HG03342 (cell line): ENCODE results near the gene DCAF17.
"Not testable (repeated sequence)": the region's sequence is repeated elsewhere in the genome, so short reads cannot be mapped to it uniquely, and the experiment has no call there.

Experiments used
- ATAC-seq: cut with Tn5 transposase; IDR thresholded peaks from one replicate; pipeline ENCODE4 v1.9.1; 2021; ENCODE audit warnings: mild to moderate bottlenecking, moderate library complexity; ENCODE audit not compliant: unreplicated experiment

Gene DCAF17

DNA sequence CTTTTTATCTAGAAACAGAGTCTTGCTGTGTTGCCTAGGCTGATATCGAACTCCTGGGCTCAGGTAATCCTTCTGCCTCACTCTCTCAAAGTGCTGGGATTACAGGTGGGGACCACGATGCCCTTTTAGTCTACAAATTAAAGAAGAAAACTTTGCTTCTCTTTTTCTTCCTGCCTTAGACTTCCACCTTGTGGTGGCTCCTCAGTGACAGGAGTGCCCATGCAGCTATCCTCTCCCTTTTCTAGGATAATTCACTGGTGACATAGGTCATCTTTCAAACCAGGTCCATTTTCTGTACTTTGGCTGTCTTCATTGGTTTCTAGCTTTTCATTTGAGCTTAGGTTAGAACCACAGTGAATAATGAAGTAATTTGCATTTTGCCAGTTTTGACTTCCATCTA lies 13.6 kb downstream of the DCAF17 start:
- ATAC-seq = no peak

DNA sequence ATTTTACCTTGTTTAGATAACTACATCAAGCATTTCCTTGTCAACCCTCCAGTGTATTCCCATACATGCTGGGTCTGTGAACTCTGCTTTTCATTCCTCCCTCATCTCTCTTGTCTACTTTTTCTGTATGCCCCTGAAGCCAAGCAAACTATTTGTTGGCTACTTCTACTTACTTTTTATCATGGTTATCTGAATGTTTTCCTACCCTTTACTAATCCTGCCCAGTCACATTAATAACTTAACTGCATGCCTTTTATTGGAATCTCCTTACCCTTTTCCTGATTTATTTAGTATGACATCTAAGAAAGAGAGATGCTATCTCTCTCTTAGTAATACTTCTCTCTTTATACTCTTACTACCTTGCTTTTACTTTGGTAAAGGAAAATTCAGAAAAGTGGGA lies 17.0 kb downstream of the DCAF17 start:
- no peak for ATAC-seq

DNA sequence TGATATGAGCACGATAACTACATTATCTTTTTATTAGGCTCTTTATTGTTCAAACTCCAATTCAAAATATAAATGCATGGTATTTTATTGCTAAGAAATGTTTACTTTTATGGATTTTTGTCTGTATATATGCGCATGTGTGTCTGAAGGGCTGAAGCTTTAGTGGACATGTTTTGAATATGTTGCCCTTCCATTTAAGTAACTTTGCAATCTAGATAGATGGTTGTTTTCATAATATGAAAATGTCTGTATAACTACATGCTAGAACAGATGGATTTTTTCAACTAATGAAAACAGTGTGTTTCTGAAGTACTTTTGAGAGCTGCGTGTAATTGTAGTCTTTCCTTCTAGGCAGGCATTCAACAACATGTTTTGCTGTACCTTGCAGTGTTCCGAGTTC lies 18.7 kb downstream of the DCAF17 start:
- ATAC-seq = no peak

DNA sequence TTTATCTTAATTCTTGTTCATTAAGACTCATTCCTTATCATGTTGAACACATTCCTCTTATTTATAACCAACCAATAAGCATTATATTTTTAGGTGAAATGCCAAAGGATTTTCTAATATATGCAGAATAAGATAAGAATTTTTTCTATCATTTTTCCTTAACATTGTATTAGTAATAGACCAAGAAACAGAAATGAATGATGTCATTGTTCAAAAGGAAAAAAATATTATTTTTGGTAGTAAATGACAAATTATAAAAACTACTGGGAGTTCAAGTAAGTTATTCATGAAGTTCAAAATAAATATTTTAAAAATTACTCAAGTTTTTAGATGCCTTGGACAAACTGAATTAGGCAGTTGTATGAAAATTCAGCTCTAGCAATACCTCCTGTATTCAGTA lies 25.5 kb downstream of the DCAF17 start:
- no peak for ATAC-seq

DNA sequence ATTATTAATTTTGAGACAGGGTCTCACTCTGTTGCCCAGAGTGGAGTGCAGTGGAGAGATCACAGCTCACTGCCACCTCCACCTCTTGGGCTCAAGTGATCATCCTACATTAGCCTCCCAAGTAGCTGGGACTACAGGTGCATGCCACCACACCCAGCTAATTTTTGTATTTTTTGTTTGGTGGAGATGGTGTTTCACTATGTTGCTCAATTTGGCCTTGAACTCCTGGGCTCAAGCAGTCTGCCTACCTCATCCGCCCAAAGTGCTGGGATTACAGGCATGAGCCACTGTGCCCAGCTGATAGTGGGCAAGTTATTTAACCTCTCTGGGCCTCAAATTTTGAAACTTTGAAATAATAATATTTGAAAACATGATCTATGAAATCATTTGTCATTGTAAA lies 26.5 kb downstream of the DCAF17 start:
- no peak for ATAC-seq

DNA sequence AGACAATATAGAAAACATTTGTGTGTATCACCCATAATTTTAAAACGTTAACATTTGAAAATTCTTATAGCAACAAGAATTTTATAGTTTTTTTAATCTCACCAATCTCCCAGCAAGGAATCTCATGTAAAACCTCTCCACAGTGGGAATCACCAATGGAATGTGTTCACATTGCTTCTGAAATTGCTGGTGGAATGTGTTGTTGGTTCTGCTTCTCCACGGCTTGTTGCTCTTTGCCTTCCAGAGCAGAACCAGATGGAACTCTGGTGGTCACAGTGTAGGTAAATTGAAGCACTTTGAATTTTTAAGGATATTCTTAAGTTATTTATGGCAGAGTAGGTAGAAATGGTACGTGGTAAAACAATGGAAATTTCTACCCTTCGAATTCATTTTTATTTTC lies 35.1 kb downstream of the DCAF17 start:
- no peak for ATAC-seq

DNA sequence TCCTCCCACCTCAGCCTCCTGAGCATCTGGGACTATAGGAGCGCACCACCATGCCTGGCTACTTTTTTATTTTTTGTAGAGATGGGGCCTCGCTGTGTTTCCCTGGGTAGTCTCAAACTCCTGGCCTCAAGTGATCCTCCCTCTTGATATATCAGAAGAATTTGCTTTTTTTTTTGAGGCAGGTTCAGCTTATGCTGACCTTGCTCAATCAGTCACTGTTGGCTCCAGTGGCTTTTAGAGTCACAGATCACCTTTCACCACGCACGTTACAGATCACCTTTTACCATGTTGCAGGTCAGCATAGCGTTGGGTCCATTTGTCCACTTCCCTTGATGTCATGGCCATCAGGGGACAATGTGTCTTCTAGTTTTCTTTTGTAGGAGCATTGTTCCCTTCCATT lies 36.1 kb downstream of the DCAF17 start:
- ATAC-seq = no peak

DNA sequence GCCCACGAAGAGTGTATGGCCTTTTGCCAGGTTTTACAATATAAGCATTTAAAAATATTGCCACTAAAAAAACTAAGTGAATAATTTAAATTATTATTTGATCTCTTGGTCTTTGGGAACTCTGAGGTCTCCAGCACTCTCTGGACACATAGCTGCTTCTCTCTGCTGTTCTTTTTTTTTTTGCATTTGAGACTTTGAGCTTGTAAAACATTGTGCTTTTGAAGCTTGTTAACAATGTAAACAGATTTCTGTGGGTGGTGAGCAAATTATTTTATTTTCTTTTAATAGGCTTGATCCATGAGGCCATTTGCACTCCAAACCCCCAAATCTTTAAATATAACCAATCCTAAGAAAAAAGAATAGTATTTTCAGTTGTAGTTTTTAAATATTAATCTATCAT lies 42.0 kb downstream of the DCAF17 start:
- no peak for ATAC-seq

DNA sequence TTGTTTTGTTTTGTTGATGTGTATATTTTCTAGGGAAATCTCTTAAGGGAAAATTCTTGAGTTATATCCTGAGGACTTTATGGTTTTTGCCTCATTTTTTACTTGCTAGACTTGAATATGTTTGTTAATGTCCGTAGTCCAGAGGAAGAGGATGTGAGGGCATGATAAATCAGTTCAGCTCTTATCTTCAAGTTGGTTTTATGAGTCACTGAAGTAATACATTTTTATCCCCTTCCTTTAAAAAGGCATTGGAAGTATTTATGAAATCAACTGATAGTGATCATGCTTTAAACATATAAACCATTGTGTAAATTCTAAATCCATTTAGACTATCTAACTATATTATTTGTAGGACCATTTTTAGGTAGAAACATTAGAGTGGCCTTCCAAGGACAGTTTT lies 44.3 kb downstream of the DCAF17 start:
- no peak for ATAC-seq

DNA sequence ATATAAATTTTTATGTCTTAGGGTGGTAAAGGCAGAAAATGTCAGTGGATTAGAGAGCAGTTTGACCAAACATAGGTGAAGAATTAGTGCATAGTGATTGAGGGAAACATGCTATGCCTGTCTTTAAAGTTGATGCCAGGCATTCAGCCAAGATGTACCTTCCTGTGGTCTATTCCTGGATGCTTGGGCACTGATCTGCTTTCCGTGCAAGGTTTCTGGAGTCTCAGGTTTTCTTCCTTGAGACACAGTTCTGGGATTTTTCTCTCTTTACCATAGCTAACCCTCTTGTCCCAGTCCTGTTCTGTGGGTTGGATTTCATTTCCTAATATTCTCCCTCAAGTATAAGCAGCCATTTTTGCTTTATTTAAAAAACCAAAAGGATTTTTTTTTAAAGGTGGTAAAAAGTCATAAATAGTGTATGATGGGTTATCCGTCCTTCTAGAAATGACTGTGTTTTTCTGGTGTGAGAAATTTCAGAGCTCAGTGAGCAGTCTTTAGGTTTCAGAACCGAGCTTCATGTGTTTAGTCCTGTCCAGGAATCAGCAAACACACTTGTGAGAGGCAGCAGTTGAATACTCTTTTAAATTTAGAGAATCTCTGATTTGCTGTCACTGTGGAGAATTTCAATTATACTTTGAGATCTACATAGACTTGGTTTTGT lies 45.3 kb downstream of the DCAF17 start:
- peak; percentile 52 for ATAC-seq

DNA sequence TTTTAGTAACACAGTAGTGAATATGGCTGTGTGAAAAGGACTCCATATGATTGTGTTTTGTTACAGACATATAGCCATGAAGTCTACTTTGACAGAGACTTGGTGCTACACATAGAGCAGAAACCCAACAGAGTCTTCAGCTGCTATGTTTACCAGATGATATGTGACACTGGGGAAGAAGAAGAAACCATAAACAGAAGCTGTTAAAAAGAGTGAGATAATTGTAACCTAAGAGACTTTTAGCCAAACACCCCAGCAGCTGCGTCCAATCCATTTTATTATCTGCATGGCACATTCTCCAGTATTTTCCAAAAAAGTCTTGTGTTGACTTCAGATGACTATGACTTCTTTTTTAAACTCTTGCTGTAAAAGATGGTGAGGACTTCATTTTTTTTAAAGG lies 46.9 kb downstream of the DCAF17 start:
- no peak for ATAC-seq

DNA sequence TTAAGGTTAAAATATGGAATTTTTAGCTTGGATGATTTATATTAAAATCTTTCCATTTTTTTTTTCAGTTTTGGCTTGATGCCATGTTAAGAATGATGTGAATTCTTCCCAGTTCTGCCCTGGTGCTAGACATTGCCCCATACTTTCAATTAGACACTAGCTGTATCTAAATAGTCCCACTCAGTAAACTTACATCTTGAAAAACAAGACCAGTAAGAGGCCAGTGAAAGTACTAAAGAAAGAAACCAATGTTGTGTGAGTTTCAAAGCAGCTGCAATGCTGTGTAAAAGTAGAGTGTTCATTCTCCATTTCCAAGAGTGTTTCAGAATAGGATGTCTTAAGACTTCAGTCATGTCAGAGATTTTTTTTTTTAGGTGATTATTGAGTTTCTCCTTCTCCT lies 48.3 kb downstream of the DCAF17 start:
- ATAC-seq = no peak

DNA sequence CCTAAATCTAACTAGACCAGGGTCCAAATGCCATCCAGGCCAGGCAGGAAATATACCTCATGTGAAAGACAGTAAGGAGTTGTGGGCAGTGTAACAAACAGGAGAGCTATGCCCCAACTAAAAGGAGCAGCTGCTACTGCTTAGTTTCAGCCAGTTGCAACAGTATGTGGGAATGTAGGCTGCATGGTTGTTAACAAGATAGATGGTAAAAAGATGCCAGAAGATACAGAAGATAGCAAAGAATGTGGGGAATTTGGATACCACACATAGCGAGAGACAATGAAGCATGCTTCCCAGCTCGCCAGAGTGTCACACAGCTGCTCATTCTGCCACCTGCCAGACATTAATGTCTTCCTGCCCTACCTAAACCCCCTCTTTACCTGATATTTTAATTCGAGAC lies 48.9 kb downstream of the DCAF17 start:
- ATAC-seq = no peak

DNA sequence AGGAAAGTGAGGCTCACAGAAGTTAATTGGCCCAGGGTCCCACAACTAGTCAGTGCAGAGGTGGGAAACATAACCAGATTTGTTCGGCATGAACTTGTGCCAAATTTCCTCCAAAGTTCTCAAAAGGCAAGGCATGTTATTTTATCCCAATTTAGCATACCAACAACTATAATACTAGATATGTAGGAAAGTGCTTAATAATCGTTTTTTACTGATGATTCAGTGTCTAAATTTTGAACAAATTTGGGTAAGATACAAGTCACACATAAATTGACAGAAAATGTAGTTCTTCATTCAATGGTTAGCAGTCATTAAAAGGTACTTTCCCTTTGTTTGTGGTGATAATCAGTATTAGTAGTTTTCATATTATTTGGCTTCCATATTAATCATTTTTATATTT lies 49.8 kb downstream of the DCAF17 start:
- no peak for ATAC-seq

DNA sequence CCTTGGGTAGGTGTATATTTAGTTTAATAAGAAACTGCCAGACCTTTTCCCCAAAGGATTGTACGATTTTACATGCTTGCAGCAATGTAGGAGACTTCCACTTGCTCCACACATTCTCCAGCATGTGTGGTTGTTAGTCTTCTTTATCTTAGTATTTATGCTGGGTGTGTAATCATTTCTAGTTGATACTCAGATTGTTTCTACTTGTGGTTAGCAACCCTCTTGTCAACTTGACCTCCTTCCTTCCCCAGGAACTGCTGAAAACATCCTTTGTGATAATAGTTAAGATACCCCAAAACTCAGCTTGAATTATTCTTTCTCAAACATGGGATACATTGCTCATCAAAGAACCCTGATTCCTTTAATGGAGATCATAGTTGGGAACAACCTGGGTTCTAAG lies 51.1 kb downstream of the DCAF17 start:
- ATAC-seq = no peak

DNA sequence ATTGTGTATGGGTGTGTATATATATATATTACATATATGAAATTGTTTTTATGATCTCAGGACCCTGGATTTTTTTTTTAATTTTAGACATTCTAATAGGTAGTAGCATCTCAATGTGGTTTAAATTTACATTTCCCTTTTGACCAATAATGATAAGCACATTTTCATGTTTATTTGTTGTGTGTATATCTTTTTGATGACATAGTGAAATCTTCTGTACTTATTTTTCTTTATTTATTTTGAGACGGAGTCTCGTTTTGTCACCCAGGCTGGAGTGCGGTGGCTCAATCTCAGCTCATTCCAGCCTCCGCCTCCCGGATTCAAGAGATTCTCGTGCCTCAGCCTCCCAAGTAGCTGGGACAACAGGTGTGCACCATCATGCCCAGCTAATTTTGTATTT lies 53.2 kb downstream of the DCAF17 start:
- ATAC-seq = no peak

DNA sequence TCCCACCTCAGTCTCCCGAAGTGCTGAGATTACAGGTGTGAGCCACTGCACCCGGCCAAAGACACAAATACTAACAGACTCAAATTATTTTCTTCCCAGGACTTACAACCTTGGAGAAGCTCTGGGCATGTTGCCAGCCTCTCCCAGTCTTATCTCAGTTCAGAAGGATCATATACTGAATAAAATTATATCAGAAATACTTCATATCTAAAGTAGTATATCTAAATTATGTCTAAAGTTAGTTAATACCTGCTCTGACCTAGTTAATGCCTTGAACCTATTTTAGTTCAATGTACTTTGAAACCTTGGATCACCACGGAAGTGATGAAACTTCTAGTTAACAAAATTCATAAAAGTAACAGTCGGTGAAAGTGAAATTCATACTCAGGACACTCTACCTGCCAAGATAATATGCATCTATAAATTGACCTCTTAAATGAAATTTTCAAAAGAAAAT lies 53.8 kb downstream of the DCAF17 start:
- no peak for ATAC-seq

DNA sequence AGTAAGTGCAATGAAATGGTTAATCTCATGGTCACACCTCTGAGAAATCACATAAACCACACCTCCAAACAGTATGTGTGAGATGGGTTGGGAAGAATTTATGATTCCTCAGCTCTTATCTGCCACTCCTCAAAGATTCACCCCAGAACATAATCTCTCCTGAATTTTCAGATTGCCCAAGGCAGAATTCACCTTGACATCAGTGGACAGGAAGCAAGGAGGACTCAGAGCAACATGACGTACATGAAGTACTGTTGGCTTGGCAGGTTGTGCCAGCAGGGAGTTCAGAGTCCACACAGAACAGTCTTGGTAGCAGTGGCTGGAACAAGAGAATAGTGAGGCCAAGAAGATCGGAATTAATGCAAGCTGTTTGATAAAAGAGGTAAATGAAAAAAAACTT lies 56.6 kb downstream of the DCAF17 start:
- ATAC-seq = no peak

DNA sequence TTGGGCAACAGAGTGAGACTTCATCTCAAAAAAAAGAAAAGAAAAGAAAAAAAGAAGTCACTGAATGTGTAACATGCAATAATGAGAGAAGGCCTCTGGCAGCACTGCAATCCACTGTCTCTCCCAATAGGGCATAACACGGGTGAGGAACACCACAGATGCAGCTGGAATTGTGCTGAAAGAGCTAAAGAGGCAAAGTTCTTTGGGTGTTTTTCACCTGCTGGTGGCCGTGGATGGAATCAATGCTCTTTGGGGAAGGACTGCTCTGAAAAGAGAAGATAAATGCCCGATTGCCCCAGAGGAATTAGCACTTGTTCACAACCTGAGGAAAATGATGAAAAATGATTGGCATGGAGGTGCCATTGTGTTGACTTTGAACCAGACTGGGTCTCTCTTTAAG lies 57.3 kb downstream of the DCAF17 start:
- ATAC-seq = no peak

DNA sequence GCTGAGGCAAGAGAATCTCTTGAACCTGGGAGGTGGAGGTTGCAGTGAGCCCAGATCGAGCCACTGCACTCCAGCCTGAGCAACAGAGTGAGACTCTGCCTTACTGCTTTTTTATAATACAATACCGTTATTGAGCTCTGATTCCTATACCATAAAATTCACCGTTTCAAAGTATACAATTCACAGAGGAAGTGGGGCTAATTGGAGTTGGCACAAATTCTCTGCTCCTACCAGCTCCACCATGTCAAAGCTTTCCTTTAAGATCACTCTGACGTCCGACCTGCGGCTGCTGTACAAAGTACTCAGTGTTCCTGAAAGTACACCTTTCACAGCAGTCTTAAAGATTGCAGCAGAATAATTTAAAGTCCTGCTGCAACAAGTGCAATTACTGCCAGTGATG lies 58.6 kb downstream of the DCAF17 start:
- ATAC-seq = no peak

DNA sequence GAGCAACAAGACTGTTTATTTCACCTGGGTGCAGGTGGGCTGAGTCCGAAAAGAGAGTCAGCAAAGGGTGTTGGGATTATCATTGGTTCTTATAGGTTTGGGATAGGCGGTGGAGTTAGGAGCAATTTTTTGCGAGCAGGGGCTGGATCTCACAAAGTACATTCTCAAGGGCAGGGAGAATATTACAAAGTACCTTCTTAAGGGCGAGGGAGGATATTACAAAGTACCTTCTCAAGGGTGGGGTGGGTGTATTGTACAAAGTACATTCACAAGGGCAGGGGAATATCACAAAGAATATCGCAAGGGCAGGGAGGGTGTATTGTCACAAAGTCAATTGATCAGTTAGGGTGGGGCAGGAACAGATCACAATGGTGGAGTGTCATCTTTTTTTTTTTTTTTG lies 63.6 kb downstream of the DCAF17 start:
- ATAC-seq = not testable (repeated sequence)

DNA sequence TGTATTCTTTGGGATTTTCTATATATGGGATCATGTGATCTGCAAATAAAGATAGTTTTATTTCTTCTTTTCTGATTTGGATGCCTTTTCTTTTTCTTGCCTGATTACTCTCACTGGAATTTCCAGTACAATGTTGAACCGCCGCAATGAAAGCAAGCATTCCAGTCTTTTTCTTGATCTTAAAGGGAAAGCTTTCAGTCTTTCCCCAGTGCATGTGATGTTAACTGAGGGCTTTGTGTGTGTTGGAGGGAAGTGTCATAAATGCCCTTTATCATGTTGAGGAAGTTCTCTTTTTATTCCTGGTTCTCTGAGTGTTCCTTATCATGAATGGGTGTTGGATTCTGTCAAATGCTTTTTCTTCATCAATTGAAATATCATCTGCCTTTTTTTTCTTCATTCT lies 71.3 kb downstream of the DCAF17 start:
- ATAC-seq = no peak

DNA sequence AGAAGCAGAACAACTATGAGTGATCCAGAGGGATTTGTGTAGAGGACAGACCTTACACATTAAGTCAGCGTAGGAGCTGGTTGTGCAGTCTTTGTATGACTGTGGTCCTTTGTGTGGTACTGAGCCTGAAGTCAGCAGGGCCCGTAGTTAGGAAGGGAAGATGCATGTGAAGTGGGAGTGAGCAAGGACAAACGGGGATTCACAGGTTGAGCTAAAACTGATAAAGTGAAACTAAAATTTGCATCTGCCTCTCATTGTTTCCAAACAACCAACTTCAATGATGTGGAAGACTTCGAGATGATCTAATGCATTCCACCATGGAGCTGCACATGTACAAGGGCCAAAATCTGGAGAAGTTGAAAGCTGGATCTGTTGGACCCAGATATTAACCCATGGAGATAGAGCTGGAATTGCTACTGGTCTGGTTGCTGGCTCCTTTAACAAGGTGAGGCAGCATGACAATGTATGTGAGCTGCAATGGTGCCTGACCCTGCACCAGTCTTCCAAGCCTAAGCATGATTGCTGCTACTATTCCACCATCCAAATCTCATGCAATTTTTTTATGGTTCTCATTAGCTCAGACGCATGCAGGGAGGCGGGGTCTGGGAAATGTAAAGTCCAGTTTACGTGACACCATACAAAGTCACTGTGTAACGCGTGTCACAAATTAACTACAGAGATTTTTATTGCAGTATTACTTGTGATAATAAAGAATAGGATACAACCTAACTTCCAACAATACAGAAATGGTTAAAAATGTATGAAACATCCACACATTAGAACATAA lies 76.1 kb downstream of the DCAF17 start:
- ATAC-seq = peak; percentile 79
